ENCODE results near the gene IL17C. TPM values are rescaled to one million over a fixed set of nuclear protein-coding genes. Genes with fewer than 3 reads are reported as not detected.

Gene IL17C
- total RNA-seq, 1 experiment from 2014 or later = 0.31 TPM

DNA sequence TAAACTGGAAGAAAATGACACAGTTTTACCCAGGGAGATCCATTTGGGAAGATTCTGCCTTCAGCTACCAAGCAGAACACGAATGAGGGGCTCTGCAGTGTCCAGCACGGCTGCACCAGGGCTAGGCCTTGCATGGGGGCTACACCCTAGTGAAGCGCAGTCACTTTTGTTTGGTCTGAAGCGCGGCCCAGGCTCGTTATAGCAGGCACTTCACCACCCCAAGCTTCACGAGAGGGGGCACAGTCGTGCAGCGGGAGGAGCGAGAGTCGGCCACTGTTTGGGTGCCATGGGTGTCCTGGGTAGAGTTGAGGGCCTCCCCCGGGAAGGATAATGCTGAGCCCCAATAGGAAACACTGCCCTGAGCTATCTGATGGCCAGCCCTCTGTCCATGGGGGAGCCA, 21.6 kb upstream of the IL17C start:
- H4K5ac ChIP-seq (ENCODE audit: insufficient read length, low read depth, low read length) = no peak overlapping the region
- H3K36me3 Mint-ChIP-seq (ENCODE audit: insufficient read depth in 1 of 3, low read depth in 3 of 3) = peaks cover 17 to 47% (median 35%) of the 10 kb centered on the region in 3 experiments
- H3K56ac ChIP-seq (ENCODE audit: insufficient read length, low read depth, low read length) = no peak overlapping the region
- H2BK5ac ChIP-seq (ENCODE audit: insufficient read length, low read length) = no peak overlapping the region
- no peak overlapping the region for H3K23ac ChIP-seq (ENCODE audit: insufficient read length, low read depth, low read length)
- DNase-seq = no peak
- no peak overlapping the region for H3K14ac ChIP-seq (ENCODE audit: insufficient read depth, low read length)
- no peaks in the 10 kb centered on the region for H3K23me2 ChIP-seq (ENCODE audit: insufficient read length, low read depth, low read length, poor library complexity, severe bottlenecking)
- no peak overlapping the region for H3K18ac ChIP-seq (ENCODE audit: insufficient read length, low read depth, low read length)
- no peaks in the 10 kb centered on the region for H3K27me3 Mint-ChIP-seq (ENCODE audit: low read depth)
- no peak overlapping the region for H3K9ac ChIP-seq (ENCODE audit: extremely low read depth, insufficient read length, low read length)
- no peaks in the 10 kb centered on the region for H3K9me3 ChIP-seq (ENCODE audit: control insufficient read depth, low read depth, low read length)
- H3K4me3 Mint-ChIP-seq = no peak overlapping the region
- H2AFZ ChIP-seq (ENCODE audit: low read length) = no peak overlapping the region
- no peak overlapping the region for H2BK120ac ChIP-seq (ENCODE audit: low read depth, low read length, poor library complexity, severe bottlenecking)
- H3K27ac ChIP-seq (ENCODE audit: insufficient read length, low read depth, low read length) = no peak overlapping the region
- peak overlapping the region in 2 of 3 experiments; percentile 81 to 97; a peak in 5 of 7 replicates for H3K27ac Mint-ChIP-seq
- H3K9me3 Mint-ChIP-seq = no peaks in the 10 kb centered on the region
- H4K20me1 ChIP-seq (ENCODE audit: control insufficient read depth, insufficient read depth, insufficient read length) = no peaks in the 10 kb centered on the region
- no peak overlapping the region for H4K91ac ChIP-seq (ENCODE audit: insufficient read length, low read depth, low read length)
- H3K4me1 ChIP-seq (ENCODE audit: insufficient read depth, low read length) = no peaks in the 10 kb centered on the region
- no peak overlapping the region for H2BK20ac ChIP-seq (ENCODE audit: low read depth, low read length, poor library complexity, severe bottlenecking)
- no peak overlapping the region for H3T11ph ChIP-seq (ENCODE audit: low read length)
- H2BK15ac ChIP-seq (ENCODE audit: low read depth, low read length) = no peak overlapping the region
- no peaks in the 10 kb centered on the region for H3K27me3 ChIP-seq (ENCODE audit: insufficient read depth, low read length)
- H2BK12ac ChIP-seq (ENCODE audit: insufficient read length, low read depth, low read length) = no peak overlapping the region
- no peak overlapping the region for H3K4me2 ChIP-seq (ENCODE audit: insufficient read depth, insufficient read length, low read length)
- WGBS (ENCODE audit: extremely low coverage, insufficient read length, low lambda C conversion rate) = no CpG with 5 or more reads among the region's 12 CpGs
- H3K79me1 ChIP-seq (ENCODE audit: insufficient read depth, low read depth, low read length, poor library complexity, severe bottlenecking) = no peaks in the 10 kb centered on the region
- H3K4me1 Mint-ChIP-seq = peaks cover 6 to 26% of the 10 kb centered on the region in 2 experiments
- H2AK5ac ChIP-seq (ENCODE audit: insufficient read length, low read length) = no peak overlapping the region
- H3K79me2 ChIP-seq (ENCODE audit: insufficient read depth, low read length) = no peaks in the 10 kb centered on the region; the same call in 1 of the 2 replicates
- TF ChIP-seq, protein P1, sequence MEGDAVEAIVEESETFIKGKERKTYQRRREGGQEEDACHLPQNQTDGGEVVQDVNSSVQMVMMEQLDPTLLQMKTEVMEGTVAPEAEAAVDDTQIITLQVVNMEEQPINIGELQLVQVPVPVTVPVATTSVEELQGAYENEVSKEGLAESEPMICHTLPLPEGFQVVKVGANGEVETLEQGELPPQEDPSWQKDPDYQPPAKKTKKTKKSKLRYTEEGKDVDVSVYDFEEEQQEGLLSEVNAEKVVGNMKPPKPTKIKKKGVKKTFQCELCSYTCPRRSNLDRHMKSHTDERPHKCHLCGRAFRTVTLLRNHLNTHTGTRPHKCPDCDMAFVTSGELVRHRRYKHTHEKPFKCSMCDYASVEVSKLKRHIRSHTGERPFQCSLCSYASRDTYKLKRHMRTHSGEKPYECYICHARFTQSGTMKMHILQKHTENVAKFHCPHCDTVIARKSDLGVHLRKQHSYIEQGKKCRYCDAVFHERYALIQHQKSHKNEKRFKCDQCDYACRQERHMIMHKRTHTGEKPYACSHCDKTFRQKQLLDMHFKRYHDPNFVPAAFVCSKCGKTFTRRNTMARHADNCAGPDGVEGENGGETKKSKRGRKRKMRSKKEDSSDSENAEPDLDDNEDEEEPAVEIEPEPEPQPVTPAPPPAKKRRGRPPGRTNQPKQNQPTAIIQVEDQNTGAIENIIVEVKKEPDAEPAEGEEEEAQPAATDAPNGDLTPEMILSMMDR (conservative IDR thresholded peaks at IDR 0.05) = no peak
- H4K8ac ChIP-seq (replicated peaks; ENCODE audit: insufficient read length, low read depth, low read length) = no peak overlapping the region
- no peak overlapping the region for H3K4ac ChIP-seq (ENCODE audit: low read depth, low read length)

Data from H9 (cell line).